AG04449 (cell line): ENCODE data around the gene TRNP1.

Experiments
- CTCF ChIA-PET: fragments of 350-600 bp; formaldehyde crosslinking; extraction: SDS; loops from one replicate; lab custom pipeline; 2021; ENCODE audit warnings: antibody characterized with exemption; lab: Yijun Ruan, JAX
- POLR2A ChIA-PET: fragments of 400-600, 350-600 bp; formaldehyde crosslinking; extraction: SDS; loops from one replicate; lab custom pipeline; 2020; ENCODE audit warnings: antibody characterized with exemption, inconsistent platforms; lab: Yijun Ruan, JAX
- DNase-seq: peaks from one replicate; pipeline ENCODE4 v3.0.0-alpha.2; 2010; ENCODE audit warnings: low read depth, low spot score
- H3K4me3 ChIP-seq: 2 replicates; pipeline ENCODE4 v1.5.1; 2011; ENCODE audit warnings: low read depth, mild to moderate bottlenecking, control low read depth, low read length
- TF ChIP-seq, protein P1 (sequence below): IDR thresholded peaks from one replicate; pipeline ENCODE4 v1.5.1; 2011; ENCODE audit warnings: mild to moderate bottlenecking, moderate library complexity, low read length, control low read depth, inconsistent platforms; ENCODE audit not compliant: insufficient read depth; ENCODE audit errors: missing control alignments

TRNP1 gene

DNA sequence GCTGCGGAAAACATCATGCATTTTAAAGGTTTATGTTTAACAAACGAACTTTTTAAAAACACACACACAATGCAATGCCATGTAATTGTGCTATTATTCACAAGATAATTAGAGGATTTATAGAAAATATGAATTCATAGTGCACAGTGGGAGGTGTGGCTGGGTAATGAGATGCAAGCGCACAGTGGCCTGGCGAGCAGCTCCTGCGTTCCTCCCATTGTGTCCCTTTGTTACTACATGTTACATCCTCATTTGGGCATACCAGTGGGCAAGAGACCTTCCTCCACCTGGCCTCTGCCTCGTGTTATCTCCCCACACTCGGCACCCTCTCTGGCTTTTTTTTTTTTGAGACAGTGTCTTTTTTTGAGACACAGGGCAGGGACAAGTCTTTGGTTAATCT is 49.2 kb downstream of the TRNP1 start:
- no peak for DNase-seq
- no peak overlapping the region for H3K4me3 ChIP-seq
- ChIA-PET CTCF (interaction anchor here (0.9 to 22.9 kb wide), 14 partner anchors 11 to 620 kb away, joined by 3 to 903 read pairs (median 54); partner anchors contain the start of gene GPR3), POLR2A (no interaction called here)
- TF ChIP-seq, protein P1, sequence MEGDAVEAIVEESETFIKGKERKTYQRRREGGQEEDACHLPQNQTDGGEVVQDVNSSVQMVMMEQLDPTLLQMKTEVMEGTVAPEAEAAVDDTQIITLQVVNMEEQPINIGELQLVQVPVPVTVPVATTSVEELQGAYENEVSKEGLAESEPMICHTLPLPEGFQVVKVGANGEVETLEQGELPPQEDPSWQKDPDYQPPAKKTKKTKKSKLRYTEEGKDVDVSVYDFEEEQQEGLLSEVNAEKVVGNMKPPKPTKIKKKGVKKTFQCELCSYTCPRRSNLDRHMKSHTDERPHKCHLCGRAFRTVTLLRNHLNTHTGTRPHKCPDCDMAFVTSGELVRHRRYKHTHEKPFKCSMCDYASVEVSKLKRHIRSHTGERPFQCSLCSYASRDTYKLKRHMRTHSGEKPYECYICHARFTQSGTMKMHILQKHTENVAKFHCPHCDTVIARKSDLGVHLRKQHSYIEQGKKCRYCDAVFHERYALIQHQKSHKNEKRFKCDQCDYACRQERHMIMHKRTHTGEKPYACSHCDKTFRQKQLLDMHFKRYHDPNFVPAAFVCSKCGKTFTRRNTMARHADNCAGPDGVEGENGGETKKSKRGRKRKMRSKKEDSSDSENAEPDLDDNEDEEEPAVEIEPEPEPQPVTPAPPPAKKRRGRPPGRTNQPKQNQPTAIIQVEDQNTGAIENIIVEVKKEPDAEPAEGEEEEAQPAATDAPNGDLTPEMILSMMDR, result no peak

DNA sequence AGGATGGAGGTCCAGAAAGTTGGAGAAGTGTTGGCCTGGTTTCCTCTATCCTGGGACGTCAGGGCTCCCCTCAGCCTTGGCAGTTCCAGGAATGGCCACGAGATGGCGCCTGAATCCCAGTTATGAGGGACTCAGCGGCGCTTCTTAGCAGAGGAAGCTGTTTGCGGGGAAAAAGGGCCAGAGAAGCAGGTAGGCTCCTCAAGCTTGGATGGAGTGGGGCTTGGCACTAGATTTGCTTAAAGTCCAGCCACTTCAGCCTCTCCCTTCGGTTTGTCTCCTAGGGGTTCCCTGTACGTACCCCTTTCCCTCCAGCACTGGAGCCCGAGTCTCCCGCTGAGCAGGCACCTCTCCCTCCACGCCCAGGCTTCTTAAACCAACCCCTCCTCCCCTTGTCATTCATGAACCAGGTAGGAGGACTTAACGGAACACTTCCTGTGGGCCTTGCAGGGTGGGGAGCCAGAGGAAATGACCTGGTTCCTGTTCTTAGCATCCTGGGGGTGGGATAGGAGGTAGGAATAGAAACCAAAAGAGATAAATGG is 51.2 kb downstream of the TRNP1 start:
- CTCF ChIA-PET, result interaction anchor here (0.6 to 22.9 kb wide), 30 partner anchors 12 to 352 kb away, joined by 3 to 903 read pairs (median 6); partner anchors contain the start of genes CD164L2, GPN2 and GPR3
- TF ChIP-seq, protein P1, result peak; percentile 95
- no peak overlapping the region for H3K4me3 ChIP-seq
- POLR2A ChIA-PET, result interaction anchor here (0.6 kb wide), 1 partner anchor 53 kb away, joined by 4 read pairs; no protein-coding TSS in a partner anchor
- DNase-seq, result no peak

DNA sequence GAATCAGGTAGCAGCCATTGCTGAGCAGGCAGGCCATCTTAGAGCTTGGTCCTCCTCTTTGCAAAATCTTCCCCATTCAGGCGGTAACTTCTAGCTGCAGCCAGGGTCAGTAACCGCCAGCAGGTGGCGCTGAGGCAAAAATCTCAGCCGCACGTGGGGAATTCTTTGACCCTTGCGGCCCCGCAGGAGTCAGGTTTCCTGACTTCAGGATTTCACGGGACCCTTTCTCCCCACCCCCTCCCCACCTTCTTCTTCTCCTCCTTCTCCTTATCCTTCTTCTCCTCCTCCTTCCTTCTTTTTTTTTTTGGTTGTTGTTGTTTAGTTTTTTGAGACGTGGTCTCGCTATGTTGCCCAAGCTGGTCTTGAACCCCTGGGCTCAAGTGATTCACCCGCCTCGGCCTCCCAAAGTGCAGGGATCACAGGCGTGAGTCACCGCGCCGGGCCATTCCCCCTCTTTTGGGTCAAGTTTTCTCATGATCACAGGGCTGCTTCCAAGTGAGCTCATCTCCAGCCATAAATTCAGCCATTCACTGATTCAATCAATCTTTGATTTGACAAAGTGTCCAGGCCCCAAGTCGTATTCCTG is 52.6 kb downstream of the TRNP1 start:
- H3K4me3 ChIP-seq, result no peak overlapping the region
- DNase-seq, result no peak
- ChIA-PET POLR2A (interaction anchor here (1.5 kb wide), 1 partner anchor 52 kb away, joined by 3 read pairs; no protein-coding TSS in a partner anchor), CTCF (interaction anchor here (0.7 to 22.9 kb wide), 46 partner anchors 11 to 617 kb away, joined by 3 to 903 read pairs (median 4); partner anchors contain the start of genes MAP3K6, SLC9A1 and TENT5B)
- TF ChIP-seq, protein P1, result peak; percentile 87

DNA sequence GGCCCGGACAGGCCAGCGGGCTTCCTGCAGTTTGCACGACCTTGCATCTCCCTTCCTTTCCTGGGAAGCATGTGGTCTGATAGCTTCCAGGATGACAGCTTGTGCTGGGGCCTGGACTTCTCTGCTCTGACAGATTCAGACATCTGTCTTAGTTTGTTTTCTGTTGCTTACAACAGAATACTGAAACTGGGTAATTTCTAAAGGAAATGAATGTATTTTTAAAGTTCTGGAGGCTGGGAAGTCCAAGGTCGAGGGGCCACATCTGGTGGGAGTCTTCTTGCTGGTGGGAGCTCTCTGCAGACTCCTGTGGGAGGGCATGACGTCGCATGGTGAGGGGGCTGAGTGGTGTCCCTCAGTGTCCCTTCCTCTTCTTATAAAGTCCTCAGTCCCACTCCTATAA is 54.4 kb downstream of the TRNP1 start:
- POLR2A ChIA-PET, result no interaction called here
- TF ChIP-seq, protein P1, result no peak
- CTCF ChIA-PET, result interaction anchor here (0.6 to 22.9 kb wide), 7 partner anchors 9 to 522 kb away, joined by 3 to 903 read pairs (median 111); no protein-coding TSS in a partner anchor
- H3K4me3 ChIP-seq, result no peak overlapping the region
- no peak for DNase-seq

DNA sequence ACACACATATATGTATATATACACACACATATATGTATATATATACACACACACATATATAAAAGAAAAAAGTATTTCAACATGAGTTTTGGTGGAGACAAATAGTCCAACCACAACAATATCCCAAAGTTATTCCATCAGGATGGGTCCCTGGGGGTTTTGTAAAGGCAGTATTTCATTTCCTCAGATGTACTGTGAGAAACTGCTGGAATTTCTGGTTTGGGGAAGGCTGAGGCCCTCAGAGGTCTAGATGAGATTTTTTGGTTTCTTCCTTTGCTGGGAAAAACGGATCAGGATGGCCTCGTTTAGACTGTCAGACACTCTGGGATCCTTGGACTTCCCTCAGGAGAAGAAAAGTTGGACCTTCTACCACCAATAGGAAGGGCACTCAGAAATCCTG is 55.6 kb downstream of the TRNP1 start:
- ChIA-PET POLR2A (no interaction called here), CTCF (interaction anchor here (0.6 to 22.9 kb wide), 6 partner anchors 8 to 45 kb away, joined by 3 to 903 read pairs (median 94); no protein-coding TSS in a partner anchor)
- TF ChIP-seq, protein P1, result no peak
- no peak overlapping the region for H3K4me3 ChIP-seq
- no peak for DNase-seq

DNA sequence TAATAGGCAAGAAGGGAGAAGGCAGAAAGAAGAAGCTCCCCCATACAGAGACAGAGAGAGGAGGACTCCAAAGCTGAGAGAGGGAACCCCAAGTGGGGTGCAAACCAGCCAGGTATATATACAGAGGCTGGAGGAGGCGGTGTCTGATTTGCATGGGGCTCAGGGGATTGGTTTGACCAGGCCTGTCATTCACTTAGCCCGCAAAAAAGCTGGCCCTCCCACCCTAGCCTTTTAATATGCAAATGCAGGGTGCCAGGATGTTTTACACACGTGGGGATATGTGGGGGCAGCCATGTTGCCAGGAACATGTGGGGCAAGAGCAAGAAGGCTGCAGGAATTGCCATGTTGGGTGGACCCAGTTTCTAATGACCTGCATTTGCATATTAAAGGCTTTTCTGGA is 56.1 kb downstream of the TRNP1 start:
- no peak for DNase-seq
- TF ChIP-seq, protein P1, result no peak
- ChIA-PET POLR2A (no interaction called here), CTCF (interaction anchor here (0.6 to 22.9 kb wide), 4 partner anchors 9 to 45 kb away, joined by 3 to 903 read pairs (median 94); no protein-coding TSS in a partner anchor)
- no peak overlapping the region for H3K4me3 ChIP-seq
